Measurements from ENCODE around the gene C9orf85. TPM values are rescaled to one million over a fixed set of nuclear protein-coding genes. Genes with fewer than 3 reads are reported as not detected.

The C9orf85 gene
- total and polyA plus RNA-seq, 10 of the 15 experiments (the other 5 are each of a cell fraction or from before 2014, with no cell fraction given), result 9.1 to 22.6 (median 16.4) TPM

DNA sequence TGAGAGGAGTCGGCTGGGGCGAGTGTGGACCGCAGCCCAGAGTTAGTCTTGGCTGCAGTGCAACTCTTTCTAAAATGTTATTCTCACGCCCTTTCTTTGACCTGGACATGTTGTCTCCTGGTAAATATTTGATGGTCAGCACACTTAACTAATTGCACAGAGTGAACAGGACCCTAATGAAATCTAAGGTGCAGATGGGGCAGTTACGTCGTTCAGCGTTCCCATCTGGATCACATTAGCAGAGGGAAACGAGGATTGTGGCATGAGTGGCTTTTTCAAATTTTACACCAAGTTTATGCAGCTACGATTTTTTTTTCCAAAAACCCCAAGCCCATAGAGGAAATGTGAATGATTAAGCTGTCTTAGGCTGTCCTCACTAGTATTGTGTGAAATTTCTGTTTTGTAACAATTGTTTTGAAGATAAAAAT, 483 bp downstream of the C9orf85 start:
- H3K4me2 ChIP-seq (ENCODE audit: control insufficient read depth, insufficient read depth), result peak overlapping the region; percentile 61
- WGBS (ENCODE audit: insufficient coverage, insufficient replicate concordance, low lambda C conversion rate, missing lambda C conversion rate), result 1% methylated on average over 9 of the region's 9 CpGs
- no peaks in the 10 kb centered on the region for H3K36me3 ChIP-seq (ENCODE audit: control insufficient read depth in 2 of 2, insufficient read depth in 2 of 2, low read length in 1 of 2)
- peak overlapping the region; percentile 89 for H3K4me3 ChIP-seq
- no peak for DNase-seq (ENCODE audit: low read depth, low spot score)
- intact Hi-C loops (cut with micrococcal nuclease; ENCODE audit: unreplicated experiment) (loop anchor here (5.0 kb wide), 2 partner anchors 90 to 280 kb away; no protein-coding TSS in a partner anchor), in situ Hi-C loops (cut with MboI) (loop anchor here (25.0 kb wide), 2 partner anchors 1500 to 1650 kb away; partner anchors contain the start of genes KLF9 and SMC5)
- no peaks in the 10 kb centered on the region for H4K20me1 ChIP-seq (ENCODE audit: control insufficient read depth, insufficient read depth)
- ChIA-PET RAD21 (ENCODE audit: unreplicated experiment) (interaction anchor here (1.1 to 3.9 kb wide), 3 partner anchors 15 to 93 kb away, joined by 3 to 22 read pairs (median 4); no protein-coding TSS in a partner anchor), SMC1A (ENCODE audit: uncharacterized antibody, unreplicated experiment) (interaction anchor here (0.7 to 8.2 kb wide), 6 partner anchors 16 to 65 kb away, joined by 4 to 77 read pairs (median 8); no protein-coding TSS in a partner anchor), CTCF (interaction anchor here (0.6 to 1.5 kb wide), 6 partner anchors 9 to 898 kb away, joined by 3 to 8 read pairs (median 4); no protein-coding TSS in a partner anchor), POLR2A (interaction anchor here (1.2 to 1.9 kb wide), 5 partner anchors 10 to 119 kb away, joined by 3 to 8 read pairs (median 5); no protein-coding TSS in a partner anchor)
- H3K9ac ChIP-seq (ENCODE audit: control insufficient read depth, insufficient read depth, low read length), result peak overlapping the region; percentile 82
- peaks cover 4% of the 10 kb centered on the region for H3K4me1 ChIP-seq (ENCODE audit: control insufficient read depth, insufficient read depth, low read length)
- no peaks in the 10 kb centered on the region for H3K27me3 ChIP-seq (replicated peaks in 1 of 2; ENCODE audit: control insufficient read depth in 2 of 2, insufficient read depth in 2 of 2, low read length in 1 of 2)
- BruUV-seq (replicated peaks), result TSS peak; percentile 75
- no peak for ATAC-seq
- H3K27ac ChIP-seq (ENCODE audit: control insufficient read depth, insufficient read depth), result peak overlapping the region; percentile 79
- H3K9me3 ChIP-seq (replicated peaks; ENCODE audit: control insufficient read depth, insufficient read depth, low read length), result no peaks in the 10 kb centered on the region
- no peak for FAIRE-seq
- H2AFZ ChIP-seq (ENCODE audit: control insufficient read depth, low read depth, low read length), result peak overlapping the region; percentile 83
- H3K79me2 ChIP-seq (ENCODE audit: control insufficient read depth, insufficient read depth, low read length), result peaks cover 90% of the 10 kb centered on the region
- no peak for TF ChIP-seq BACH1 (IDR thresholded peaks at IDR 0.05; ENCODE audit: borderline replicate concordance)
- TF ChIP-seq MEF2A (IDR thresholded peaks at IDR 0.05; ENCODE audit: insufficient read depth, low read depth, low read length), result no peak
- TF ChIP-seq IKZF2 (IDR thresholded peaks at IDR 0.05), result no peak
- no peak for TF ChIP-seq MXI1 (IDR thresholded peaks at IDR 0.05; ENCODE audit: low read depth, low read length)
- peak; percentile 4 for TF ChIP-seq SIX5 (IDR thresholded peaks at IDR 0.05; ENCODE audit: low read depth, low read length, severe bottlenecking)
- TF ChIP-seq ZBTB33 (IDR thresholded peaks at IDR 0.05), result no peak
- TF ChIP-seq RUNX3 (IDR thresholded peaks at IDR 0.05; ENCODE audit: low read length), result 0 out of 2 replicates have a peak, but pooled peaks have one; percentile 6
- TF ChIP-seq POU2F2 (IDR thresholded peaks at IDR 0.05; ENCODE audit: borderline replicate concordance, low read depth, low read length), result no peak
- TF ChIP-seq FOXM1 (IDR thresholded peaks at IDR 0.05; ENCODE audit: low read depth, low read length), result no peak
- no peak for TF ChIP-seq TCF7 (IDR thresholded peaks at IDR 0.05; ENCODE audit: borderline replicate concordance)
- no peak for TF ChIP-seq FOXK2 (IDR thresholded peaks at IDR 0.05)
- no peak for TF ChIP-seq CEBPZ (IDR thresholded peaks at IDR 0.05; ENCODE audit: low read depth, low read length)
- TF ChIP-seq, protein P1, sequence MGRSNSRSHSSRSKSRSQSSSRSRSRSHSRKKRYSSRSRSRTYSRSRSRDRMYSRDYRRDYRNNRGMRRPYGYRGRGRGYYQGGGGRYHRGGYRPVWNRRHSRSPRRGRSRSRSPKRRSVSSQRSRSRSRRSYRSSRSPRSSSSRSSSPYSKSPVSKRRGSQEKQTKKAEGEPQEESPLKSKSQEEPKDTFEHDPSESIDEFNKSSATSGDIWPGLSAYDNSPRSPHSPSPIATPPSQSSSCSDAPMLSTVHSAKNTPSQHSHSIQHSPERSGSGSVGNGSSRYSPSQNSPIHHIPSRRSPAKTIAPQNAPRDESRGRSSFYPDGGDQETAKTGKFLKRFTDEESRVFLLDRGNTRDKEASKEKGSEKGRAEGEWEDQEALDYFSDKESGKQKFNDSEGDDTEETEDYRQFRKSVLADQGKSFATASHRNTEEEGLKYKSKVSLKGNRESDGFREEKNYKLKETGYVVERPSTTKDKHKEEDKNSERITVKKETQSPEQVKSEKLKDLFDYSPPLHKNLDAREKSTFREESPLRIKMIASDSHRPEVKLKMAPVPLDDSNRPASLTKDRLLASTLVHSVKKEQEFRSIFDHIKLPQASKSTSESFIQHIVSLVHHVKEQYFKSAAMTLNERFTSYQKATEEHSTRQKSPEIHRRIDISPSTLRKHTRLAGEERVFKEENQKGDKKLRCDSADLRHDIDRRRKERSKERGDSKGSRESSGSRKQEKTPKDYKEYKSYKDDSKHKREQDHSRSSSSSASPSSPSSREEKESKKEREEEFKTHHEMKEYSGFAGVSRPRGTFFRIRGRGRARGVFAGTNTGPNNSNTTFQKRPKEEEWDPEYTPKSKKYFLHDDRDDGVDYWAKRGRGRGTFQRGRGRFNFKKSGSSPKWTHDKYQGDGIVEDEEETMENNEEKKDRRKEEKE (IDR thresholded peaks at IDR 0.05), result no peak
- TF ChIP-seq ETV6 (conservative IDR thresholded peaks at IDR 0.05 in 1 of 2, IDR thresholded peaks at IDR 0.05 in 1 of 2; ENCODE audit: borderline replicate concordance in 1 of 2, low read depth in 1 of 2), result 0 out of 4 replicates have a peak, but pooled peaks of 1 of the 2 experiments have one; percentile 7
- TF ChIP-seq LARP7 (IDR thresholded peaks at IDR 0.05), result no peak
- TF ChIP-seq, protein P2, sequence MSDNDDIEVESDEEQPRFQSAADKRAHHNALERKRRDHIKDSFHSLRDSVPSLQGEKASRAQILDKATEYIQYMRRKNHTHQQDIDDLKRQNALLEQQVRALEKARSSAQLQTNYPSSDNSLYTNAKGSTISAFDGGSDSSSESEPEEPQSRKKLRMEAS (IDR thresholded peaks at IDR 0.05; ENCODE audit: low read depth, low read length), result no peak
